Pancreas (tissue), 10 donors: ENCODE measurements around the gene RIC3. TPM values are rescaled to one million over a fixed set of nuclear protein-coding genes. Genes with fewer than 3 reads are reported as not detected.
A peak's percentile ranks its signal among the peaks of the same experiment; 100 is the strongest.

Experiments used
- ATAC-seq, 4 donors: fragments of 200-7000 bp; cut with Tn5 transposase; one replicate each; pipeline versions ENCODE4 v1.8.0 to v1.9.1; 2020; ENCODE audit warnings: mild to moderate bottlenecking in 4 of 4, moderate library complexity in 4 of 4
- DNase-seq, 6 donors: peaks; one replicate each; pipeline ENCODE4 v3.0.0-alpha.2; 2020
- FAIRE-seq: peaks from 2 replicates; lab custom pipeline; 2012; peaks lifted over from hg19 to GRCh38; lab: Jason Lieb, UNC
- H3K27ac ChIP-seq, 4 donors: fragments of 200-600 bp; sonication (generic); 1 replicate in 3 of 4; 2 replicates in 1 of 4; pipeline versions ENCODE4 v1.5.0 to v1.8.0; 2020
- H3K27me3 ChIP-seq, 4 donors: fragments of 200-600 bp; one replicate each; pipeline ENCODE4 v1.8.0; 2021
- H3K36me3 ChIP-seq, 3 donors: fragments of 200-600 bp; sonication (generic) in 1 of 3; one replicate each; pipeline versions ENCODE4 v1.5.0 to v1.8.0; 2020 to 2021
- H3K4me1 ChIP-seq, 3 donors: fragments of 200-600 bp; one replicate each; pipeline ENCODE4 v1.8.0; 2021
- H3K4me3 ChIP-seq, 4 donors: fragments of 200-600 bp; sonication (generic) in 2 of 4; one replicate each; pipeline versions ENCODE4 v1.5.0 to v1.8.0; 2020 to 2021
- H3K9me3 ChIP-seq, 4 donors: fragments of 200-600 bp; one replicate each; pipeline ENCODE4 v1.8.0; 2021
- CTCF ChIP-seq, 4 donors: fragments of 200-600 bp; sonication (generic) in 3 of 4; IDR thresholded peaks; one replicate each; pipeline versions ENCODE4 v1.5.0 to v1.8.0; 2021; ENCODE audit warnings: antibody characterized with exemption in 4 of 4
- WGBS, 2 donors: extraction: QIAGEN DNeasy Blood & Tissue Kit; methylation state at CpG; one replicate each; pipeline ENCODE4 v1.1.7; 2013; 5-methylcytosine and 5-hydroxymethylcytosine counted together
- intact Hi-C, 3 donors: fragments of 100-400 bp; cut with DNase I; formaldehyde crosslinking; loops; one replicate each; pipeline versions ENCODE4 v1.11.1 to v1.14.2; 2022
- polyA plus RNA-seq, 2 donors: library from polyadenylated mRNA; stranded (reverse); fragments of 200-250 nt; gene quantifications; one replicate each; pipeline ENCODE4 v1.2.3, GENCODE V29; 2013
- total RNA-seq, 6 donors: library from RNA; stranded (reverse); fragmentation: NEBNext Ultra II Directional in 4 of 6; extraction: Animal tissue kit (Norgen Biotek cat#: 25700) in 4 of 6; gene quantifications; one replicate each; pipeline versions ENCODE4 v1.2.1 to v1.2.4, GENCODE V29; 2021 to 2023
- donor health status: healthy with polysubstance abuse.
- donor health status: DM: no; HTN: no; CAD: no; lungs with moderate emphysema.
- donor health status: DM: no; HTN: no; CAD: no.
- donor health status: control.
- donor health status: control.
- donor health status: Bipolar disorder and iron deficiency.
- donor health status: DM: yes; HTN: yes; CAD: no.
- donor health status: DM: no; HTN: no; CAD: no.
- donor health status: DM: no; HTN: no; CAD: no.
- donor health status: DM: yes; HTN: yes; CAD: no.

The RIC3 gene
- total and polyA plus RNA-seq, 8 donors: 11.3 to 49.9 (median 18.2) TPM

- Histone ChIP-seq H3K27ac (no peak overlapping the region), H3K9me3 (no peaks in the 10 kb centered on the region), H3K4me3 (no peak overlapping the region), H3K27me3 (no peaks in the 10 kb centered on the region), H3K4me1 (no peaks in the 10 kb centered on the region), H3K36me3 (no peaks in the 10 kb centered on the region)
- 70 to 84% methylated on average over 7 to 9 of the region's 9 CpGs for WGBS, 2 donors
- FAIRE-seq (no peak), DNase-seq (no peak), ATAC-seq (no peak)
- no peak for TF ChIP-seq CTCF (IDR thresholded peaks at IDR 0.05)
- intact Hi-C loops: loop anchor here in 2 of 3 donors (5.0 kb wide), 1 partner anchor 87 kb away; no protein-coding TSS in a partner anchor
These were observed 74.8 kb downstream of the RIC3 start for GRCh38 chr11:8093931-8094575.

GRCh38 chr11:8092587-8093424, 76.0 kb downstream of the RIC3 start:
- H3K27ac ChIP-seq: no peak overlapping the region
- intact Hi-C loops: loop anchor here in 2 of 3 donors (5.0 kb wide), 1 partner anchor 86 kb away; no protein-coding TSS in a partner anchor
- H3K36me3 ChIP-seq: no peaks in the 10 kb centered on the region
- FAIRE-seq (no peak), ATAC-seq (peak; percentile 76 to 95 (median 86)), DNase-seq (peak in 4 of 6 donors; percentile 59 to 73 (median 68))
- no peaks in the 10 kb centered on the region for H3K4me1 ChIP-seq
- 39 to 40% methylated on average over 11 of the region's 11 CpGs for WGBS, 2 donors
- no peaks in the 10 kb centered on the region for H3K27me3 ChIP-seq
- no peaks in the 10 kb centered on the region for H3K9me3 ChIP-seq
- peak; percentile 27 to 63 (median 40) for TF ChIP-seq CTCF (IDR thresholded peaks at IDR 0.05)
- no peak overlapping the region for H3K4me3 ChIP-seq

GRCh38 chr11:8091721-8092120, 77.1 kb downstream of the RIC3 start:
- no peak for ATAC-seq
- Histone ChIP-seq H3K9me3 (no peaks in the 10 kb centered on the region), H3K27me3 (no peaks in the 10 kb centered on the region), H3K36me3 (no peaks in the 10 kb centered on the region), H3K4me1 (no peaks in the 10 kb centered on the region), H3K4me3 (no peak overlapping the region), H3K27ac (no peak overlapping the region)
- DNase-seq: peak in 1 of 6 donors; percentile 8
- no peak for TF ChIP-seq CTCF (IDR thresholded peaks at IDR 0.05)
- intact Hi-C loops: loop anchor here in 2 of 3 donors (5.0 kb wide), 1 partner anchor 84 kb away; no protein-coding TSS in a partner anchor
- no peak for FAIRE-seq
- WGBS, 2 donors: 68 to 74% methylated on average over 5 of the region's 5 CpGs

GRCh38 chr11:8090756-8091155, 78.1 kb downstream of the RIC3 start:
- FAIRE-seq (no peak), DNase-seq (peak in 1 of 6 donors; percentile 17), ATAC-seq (peak in 1 of 4 donors; percentile 22)
- intact Hi-C loops: loop anchor here in 2 of 3 donors (5.0 kb wide), 1 partner anchor 83 kb away; no protein-coding TSS in a partner anchor
- Histone ChIP-seq H3K4me3 (no peak overlapping the region), H3K36me3 (no peaks in the 10 kb centered on the region), H3K27ac (no peak overlapping the region), H3K27me3 (no peaks in the 10 kb centered on the region), H3K4me1 (no peaks in the 10 kb centered on the region), H3K9me3 (no peaks in the 10 kb centered on the region)
- 44 to 45% methylated on average over 5 of the region's 5 CpGs for WGBS, 2 donors
- peak in 3 of 4 donors; percentile 22 to 33 (median 23) for TF ChIP-seq CTCF (IDR thresholded peaks at IDR 0.05)
